NCI-H1105 (cell line): ENCODE data around the gene GUK1.
"Not testable (repeated sequence)": the region's sequence is repeated elsewhere in the genome, so short reads cannot be mapped to it uniquely, and the experiment has no call there.

Experiments used
- DNase-seq: peaks from one replicate; lab custom pipeline; 2025; lab: John Stamatoyannopoulos, UW

The GUK1 gene

GRCh38 chr1:228104526-228105269 is 35.4 kb upstream of the GUK1 start:
- DNase-seq: no peak

DNA sequence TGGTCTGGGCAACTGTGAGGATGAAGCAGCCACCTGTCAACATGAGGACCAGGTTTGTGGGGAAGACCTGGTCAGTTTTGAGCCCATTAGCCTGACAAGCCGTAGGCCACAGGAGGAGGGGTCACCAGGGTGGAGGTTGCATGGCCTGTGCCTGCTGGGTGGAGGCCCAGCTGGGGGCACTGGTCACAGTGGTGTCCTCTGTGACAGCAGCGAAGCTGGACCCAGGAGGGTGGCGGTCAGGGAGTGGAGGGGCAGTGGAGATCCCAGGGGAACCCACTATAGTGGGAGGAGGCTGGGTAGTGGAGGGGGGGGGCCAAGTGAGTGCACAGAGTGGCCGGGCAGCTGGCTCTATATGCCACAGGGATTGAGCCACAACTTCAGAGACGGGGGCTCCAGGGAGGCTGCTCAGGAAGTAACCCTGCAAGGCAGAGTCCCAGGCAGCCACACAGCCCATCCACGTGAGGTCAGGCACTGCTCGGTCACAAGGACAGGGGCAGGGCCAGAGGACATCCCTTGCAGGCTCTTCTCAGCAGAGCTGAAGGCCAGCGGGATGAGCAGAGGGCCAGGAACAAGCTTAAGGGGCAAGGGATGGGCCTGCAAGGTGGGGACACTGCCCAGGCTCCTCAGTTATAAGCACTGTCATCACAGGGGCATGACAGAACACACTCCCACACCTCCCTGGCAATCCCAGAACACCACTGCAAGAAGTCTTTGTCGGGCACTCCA is 34.6 kb upstream of the GUK1 start:
- DNase-seq: no peak

- no peak for DNase-seq
These were observed 33.9 kb upstream of the GUK1 start for GRCh38 chr1:228105996-228106799.

GRCh38 chr1:228106800-228107054 is 33.4 kb upstream of the GUK1 start:
- DNase-seq: no peak

- no peak for DNase-seq
These were observed 32.4 kb upstream of the GUK1 start for GRCh38 chr1:228107636-228108035.

DNA sequence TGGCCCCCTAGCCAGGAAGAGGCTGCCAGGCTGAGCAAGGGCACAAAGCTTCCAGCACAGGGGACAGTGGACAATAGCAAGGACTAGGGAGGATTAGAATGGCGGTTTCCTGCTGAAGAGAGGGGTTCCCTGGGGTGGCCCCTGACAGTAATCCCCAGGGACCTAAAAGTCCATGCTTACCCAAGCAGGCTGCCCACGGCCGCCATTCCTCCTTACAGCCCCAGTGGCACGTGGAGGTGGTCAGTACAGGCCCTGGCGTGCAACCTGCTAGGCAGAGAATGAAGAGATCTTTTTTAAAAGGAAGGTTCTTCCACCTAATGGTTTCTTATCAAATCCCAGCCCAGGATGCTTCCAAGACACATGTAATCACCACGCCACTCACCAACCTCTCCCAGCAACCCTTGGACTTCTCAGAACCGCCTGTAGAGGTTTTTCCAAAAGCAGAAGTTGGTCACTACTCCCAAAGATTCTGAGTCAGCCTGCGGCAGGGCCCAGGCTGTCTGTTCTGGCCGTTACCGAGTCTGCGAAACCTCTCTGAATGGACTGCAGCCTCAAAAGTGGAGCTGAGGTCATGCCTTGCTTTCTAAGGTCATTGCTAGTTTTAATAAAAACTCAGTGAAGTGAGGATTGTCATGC is 31.9 kb upstream of the GUK1 start:
- DNase-seq: no peak

DNA sequence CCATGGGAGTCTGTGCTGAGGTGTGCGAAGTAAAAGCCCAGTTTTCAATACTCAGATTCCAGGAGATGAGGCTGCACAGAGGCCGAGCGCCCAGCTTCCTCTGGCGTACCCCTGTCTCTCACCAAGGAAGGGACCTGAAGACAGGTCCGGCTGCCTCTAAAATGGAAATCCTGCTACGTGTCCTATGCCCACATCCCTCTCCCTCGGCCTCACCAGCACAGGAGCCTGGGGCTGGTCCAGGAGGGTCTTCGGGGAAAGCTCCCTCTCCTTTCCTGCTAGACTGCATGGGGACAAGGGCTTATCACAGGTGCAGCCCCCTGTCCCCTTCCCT is 31.4 kb upstream of the GUK1 start:
- no peak for DNase-seq

DNA sequence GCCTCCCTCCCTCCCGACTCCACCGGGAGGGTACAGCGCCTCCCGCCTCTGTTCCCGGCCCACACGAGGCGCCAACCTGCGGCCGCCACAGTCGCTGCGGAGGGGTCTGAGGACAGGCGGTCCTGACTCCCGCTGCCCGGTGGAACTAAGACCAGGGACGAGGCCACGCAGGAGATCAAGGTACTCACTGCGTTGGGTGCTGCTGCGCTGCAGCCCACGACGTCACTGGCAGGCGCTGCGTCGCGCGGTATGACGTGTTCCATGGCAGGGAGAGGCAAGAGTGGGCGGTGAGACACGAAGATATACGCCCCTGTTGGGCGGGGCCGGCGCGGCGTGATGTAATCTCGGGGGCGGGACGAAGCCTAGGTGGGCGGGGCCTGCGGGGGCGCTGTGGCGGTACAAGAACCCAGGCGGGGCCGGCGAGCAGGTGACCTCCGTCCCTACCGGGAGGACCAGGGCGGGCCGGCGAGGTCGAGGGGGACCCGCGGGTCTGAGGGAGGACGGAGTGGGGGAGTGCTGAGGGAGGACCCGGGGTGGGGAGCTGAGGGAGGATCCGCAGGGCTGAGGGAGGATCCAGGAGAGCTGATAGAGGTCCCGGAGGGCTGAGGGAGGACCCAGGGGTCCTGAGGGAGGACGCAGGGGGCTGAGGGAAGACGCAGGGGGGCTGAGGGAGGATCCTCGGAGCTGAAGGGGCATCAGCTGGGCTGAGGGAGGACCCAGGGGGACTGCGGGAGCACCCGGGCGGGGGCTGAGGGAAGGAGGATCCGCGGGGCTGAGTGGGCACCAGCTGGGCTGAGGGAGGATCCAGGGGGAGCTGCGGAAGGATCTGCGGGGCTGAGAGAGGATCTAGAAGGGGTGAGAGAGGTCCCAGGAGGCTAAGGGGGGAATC is 30.8 kb upstream of the GUK1 start, which contains the start of gene MRPL55:
Gene MRPL55, minus strand, starts transcription at position 227 of the 889 bp plus-strand sequence. CDS start 1,039 bp downstream, outside the sequence.
- DNase-seq: peak; percentile 80

- DNase-seq: no peak
These were observed 30.1 kb upstream of the GUK1 start for GRCh38 chr1:228109962-228110488.

DNA sequence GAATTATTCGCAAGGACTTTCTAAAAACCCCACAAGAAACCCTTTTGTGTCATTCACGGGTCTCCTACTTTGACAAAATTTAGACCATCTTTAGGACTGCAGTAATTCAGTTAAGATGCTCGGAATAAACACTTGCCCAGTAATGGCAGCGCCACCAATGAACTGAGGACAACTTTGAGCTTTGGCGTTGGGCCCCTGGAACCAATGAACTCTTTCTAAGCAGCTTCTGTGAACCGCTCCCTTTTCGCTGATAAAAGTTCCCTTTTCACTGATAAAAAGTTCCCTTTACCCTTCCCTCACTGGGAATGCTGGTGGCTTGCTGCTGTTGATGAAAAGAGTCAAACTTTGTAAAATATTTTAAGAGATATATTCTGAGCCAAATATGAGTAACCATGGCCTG is 29.5 kb upstream of the GUK1 start:
- DNase-seq: no peak

GRCh38 chr1:228111315-228111714 is 28.8 kb upstream of the GUK1 start:
- not testable (repeated sequence) for DNase-seq

DNA sequence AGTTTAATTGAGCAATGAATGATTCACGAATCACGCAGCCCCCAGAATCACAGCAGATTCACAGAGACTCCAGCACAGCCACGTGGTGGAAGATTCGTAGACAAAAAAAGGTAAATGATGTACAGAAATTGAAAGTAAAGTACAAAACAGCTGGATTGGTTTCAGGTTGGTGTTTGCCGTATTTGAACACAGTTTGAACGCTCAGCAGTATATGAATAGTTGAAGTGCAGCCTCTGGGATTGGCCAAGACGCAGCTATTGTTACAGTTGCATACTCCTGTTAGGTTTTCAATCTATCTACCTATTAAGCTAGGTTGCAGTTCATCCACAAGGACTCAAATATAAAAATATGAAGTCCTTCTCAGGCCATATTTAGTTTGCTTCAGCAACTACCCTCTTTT is 27.9 kb upstream of the GUK1 start:
- DNase-seq: no peak

DNA sequence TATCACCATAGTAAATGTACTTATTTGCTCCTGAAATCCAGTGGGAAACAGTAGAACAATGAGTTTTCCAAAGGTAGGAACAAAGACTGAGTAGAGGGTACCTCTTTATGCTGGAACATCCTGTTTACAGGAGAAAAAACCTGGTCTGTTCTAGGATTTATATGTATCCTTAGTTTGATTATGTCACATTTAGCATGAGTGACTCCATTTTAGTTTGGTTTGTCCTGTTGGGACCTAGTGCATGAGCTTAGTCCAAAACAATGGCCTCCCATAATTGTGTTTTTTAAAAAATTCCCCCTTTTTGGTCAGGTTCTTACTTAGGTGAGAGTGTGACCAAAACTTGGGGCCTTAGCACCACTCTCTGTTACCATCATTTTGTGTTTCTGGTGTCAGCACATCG is 27.5 kb upstream of the GUK1 start:
- DNase-seq: no peak

GRCh38 chr1:228114827-228115226 is 25.3 kb upstream of the GUK1 start:
- no peak for DNase-seq

DNA sequence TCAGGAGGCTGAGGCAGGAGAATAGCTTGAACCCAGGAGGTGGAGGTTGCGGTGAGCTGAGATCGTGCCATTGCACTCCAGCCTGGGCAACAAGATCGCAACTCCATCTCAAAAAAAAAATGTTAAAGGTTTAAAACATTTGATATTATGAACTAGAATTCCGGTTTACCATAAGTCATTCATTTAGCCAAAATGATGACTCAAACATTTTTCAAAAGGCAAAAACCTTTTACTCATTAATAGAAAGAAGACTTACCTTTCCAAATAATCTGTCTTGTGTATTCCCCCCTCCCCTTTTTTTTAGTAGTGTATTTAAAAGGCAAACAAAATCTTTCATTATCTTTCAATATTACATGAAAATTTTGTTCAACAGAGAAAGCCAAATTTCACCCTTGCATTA is 22.7 kb upstream of the GUK1 start:
- DNase-seq: no peak

- no peak for DNase-seq
These were observed 22.0 kb upstream of the GUK1 start for GRCh38 chr1:228118040-228118439.

- no peak for DNase-seq
These were observed 19.7 kb upstream of the GUK1 start for GRCh38 chr1:228120351-228120750.

DNA sequence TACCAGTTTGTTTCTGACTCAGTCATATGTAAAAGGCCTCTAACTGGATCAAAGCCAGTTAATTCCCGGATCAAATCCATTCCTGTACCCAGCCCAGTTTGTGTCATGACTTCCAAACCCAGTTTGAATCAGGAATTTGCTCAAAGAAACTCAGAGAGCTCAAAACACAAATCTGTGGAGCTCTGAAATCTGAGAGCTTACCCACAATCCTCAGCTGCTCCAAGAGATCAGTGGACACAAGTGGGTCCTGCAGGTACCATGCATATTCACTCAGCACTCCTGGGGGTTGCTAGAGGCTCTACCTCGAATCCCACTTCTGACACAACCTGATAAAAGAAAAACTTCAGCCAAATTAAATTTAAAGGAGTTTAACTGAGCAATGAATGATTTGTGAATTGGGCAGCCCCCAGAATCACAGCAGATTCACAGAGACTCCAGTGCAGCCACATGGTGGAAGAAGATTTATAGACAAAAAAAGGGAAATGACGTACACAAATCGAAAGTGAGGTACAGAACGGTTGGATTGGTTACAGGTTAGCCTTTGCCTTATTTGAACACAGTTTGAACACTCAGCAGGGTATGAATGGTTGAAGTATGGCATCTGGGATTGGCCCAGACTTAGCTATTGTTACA is 19.1 kb upstream of the GUK1 start:
- no peak for DNase-seq

DNA sequence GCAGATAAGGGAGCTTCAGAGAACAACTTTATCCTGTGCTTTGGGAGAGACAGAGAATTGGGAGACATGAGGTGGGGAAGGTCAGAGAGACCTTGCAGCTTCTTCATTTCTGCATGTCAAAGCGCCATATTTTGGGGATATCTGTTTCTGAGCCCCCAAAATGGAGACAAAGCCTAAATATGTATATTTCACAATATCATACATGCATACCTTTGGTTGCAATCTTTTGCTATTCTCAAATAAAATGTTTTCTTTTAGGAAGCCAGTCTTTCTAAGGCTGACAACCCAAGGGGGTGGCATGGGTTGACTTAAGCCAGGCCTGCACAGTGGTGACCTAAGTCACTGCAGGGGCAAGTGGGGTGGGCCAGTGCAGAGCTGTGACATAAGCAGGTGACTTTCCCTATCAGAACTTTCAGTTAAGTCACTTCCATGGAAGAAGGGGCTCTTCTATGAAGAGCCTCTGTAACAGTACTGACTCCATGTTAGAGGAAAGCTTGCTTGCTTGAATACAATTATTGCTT is 17.1 kb upstream of the GUK1 start:
- DNase-seq: no peak

DNA sequence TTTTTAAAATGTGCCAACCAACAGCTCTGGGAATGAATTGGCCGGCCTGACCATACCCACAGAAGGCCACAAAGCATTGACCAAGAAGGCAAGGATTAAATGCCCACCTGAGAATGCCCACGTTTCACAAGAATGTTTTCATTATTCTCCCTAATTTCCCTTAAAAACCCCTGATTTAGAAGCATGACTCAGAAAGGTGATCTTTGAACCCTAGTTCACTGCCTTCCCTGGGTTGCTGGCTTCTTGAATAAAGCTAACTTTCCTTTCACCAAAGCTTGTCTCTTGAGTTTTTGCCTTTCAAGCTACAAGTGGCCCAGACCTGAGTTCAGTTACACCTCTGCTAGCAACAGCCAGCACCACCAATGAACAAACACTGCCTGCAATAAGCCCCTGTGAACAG is 16.6 kb upstream of the GUK1 start:
- no peak for DNase-seq

- DNase-seq: no peak
These were observed 14.9 kb upstream of the GUK1 start for GRCh38 chr1:228125185-228125584.
